ENCODE data around the gene IPMK.
"Not testable (repeated sequence)": the region's sequence is repeated elsewhere in the genome, so short reads cannot be mapped to it uniquely, and the experiment has no call there.

Gene IPMK

DNA sequence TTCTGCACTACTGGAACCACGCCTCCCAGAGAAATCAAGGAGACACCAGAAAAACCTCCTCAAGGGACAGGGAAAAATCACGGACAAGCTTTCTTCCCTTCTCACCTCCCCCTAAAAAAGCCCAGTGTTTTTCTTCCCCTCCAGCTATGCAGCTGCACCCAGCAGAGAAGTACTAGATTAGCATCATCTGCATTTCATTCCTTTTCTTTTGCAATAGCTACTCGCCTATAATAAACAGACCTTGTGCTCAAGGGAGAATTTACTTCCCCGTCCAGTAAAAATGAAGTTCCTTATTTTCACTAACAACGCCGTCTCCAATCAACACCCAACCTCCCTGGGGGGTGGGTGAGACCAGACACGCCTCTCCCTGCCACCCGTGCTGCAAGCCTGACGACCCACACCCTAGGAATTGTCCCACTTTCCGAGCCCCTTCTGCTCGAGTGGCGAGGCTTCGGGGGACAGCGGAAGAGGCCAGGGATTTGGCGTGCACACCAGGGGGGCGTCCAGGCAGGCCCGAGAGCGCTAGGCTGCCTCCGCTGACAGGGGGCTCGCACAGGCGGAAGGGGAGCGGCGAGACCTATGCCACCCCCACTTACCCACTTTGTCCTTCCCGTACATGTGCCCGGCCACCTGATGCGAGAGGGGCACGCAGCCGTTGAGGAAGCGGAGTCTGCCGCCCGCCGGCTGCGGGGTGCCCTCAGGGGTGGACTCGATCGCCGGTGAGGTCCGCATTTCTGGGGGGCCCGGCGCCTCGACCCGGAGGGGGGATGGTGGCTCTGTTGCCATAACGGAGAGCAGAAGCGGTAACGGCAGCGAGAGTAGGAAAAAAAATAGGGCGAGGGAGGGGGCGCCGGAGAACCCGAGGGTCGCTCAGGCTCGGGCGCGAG, 625 bp downstream of the IPMK start:
- peak; percentile 20 for DNase-seq (ENCODE audit: low read depth)

DNA sequence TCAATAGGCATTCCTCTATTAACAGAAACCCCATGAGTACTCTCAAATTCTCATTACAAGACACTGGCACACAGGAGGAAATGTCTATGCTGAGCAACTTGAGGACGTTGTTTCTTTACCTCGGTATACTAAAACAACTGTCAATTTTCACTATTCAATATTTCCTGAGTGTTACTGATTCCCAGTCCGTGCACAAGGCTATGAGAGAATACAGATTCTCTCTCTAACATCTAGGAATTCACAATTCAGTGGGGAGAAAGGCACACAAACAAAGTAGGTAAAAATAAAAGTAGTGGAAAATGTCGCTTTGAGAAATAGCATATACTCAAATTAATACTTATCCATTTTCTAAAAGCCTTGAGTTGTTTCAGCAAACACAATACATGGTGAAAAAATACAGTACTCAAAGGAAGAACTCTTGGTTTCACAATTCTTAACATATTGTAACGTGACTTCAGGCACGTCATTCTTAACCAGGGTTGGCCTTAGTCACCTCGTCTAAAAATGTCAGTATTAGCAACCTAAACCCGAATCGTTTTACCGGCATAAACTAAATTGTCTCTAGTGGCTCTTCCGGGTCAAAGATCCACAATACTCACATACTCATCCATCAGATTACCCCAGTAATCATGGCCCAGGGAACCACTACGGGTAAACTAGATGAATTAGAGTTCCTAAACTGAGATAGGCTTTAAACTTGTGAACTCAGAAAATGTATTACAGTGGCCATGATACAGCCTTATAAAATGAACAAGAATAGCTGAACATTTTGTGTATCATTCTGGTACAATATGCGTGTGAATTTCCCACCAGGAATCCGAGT, 1.5 kb downstream of the IPMK start:
- DNase-seq (ENCODE audit: low read depth), result no peak

DNA sequence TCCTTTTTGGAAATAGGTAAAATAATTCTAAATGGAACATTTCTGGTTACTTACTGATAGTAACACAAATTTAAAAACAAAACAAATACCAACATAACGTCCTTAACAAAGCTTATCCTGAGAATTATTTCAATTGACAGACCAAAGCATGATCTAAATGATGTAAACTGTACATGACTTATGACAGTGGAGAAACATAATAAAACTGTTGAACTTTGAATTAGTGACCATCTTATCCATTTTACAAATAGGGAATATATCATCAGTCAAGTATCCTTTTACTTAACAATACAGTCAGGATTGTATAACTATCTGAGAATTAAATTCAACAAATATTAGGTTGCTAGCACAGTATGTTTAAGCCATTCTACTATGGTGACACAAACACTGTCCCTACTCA, 2.4 kb downstream of the IPMK start:
- no peak for DNase-seq (ENCODE audit: low read depth)

DNA sequence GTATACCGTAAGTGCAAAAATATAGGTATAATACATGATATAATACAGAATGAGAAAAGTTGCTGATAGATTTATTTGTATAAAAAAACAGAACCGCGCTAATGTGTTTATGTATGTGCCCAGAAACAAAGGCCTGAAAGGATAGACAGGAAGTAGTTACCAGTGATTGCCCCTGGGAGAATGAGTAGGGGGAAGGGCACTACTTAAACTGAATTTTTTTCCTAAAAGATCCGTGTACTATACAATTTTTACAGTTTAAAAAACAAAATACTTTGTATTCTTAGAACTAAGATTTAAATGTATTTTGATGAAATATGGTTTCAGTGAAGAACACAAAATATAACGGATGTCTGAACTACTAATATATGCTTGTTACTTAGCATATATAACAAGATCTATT, 2.9 kb downstream of the IPMK start:
- no peak for DNase-seq (ENCODE audit: low read depth)

DNA sequence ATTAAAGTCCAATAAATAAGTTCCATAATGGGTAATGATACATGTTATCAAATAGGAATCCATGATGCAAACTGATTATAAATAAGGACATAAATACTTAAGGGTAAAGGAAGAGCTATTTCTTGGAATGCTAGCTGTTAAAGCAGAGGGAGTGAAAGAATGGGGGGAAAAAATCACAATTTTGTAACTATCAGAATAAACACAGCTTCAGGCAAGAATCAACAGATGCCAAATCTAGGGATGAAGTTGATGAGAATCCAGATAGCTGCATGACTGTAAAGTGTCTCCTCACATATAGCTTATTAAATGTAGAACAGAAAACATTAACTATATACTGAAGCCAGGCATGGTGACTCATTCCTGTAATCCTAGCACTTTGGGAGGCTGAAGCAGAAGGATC, 4.9 kb downstream of the IPMK start:
- no peak for DNase-seq (ENCODE audit: low read depth)

DNA sequence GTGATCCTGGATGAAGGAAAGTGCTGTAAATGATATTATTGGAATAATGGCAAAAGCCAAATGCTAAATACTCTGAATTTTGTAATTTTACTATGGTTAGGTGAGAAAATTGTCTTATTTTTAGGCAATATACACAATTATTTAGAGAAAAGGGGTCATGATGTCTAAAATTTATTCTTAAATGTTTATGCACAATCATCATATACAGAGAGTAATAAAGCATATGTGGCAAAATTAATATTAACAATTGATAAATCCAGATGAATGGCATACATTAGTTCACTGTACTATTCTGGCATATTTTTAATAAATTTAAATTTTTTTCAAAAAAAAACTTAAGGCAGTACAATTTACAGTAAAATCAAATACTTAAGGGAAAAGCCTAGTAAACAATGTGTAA, 7.4 kb downstream of the IPMK start:
- no peak for DNase-seq (ENCODE audit: low read depth)

DNA sequence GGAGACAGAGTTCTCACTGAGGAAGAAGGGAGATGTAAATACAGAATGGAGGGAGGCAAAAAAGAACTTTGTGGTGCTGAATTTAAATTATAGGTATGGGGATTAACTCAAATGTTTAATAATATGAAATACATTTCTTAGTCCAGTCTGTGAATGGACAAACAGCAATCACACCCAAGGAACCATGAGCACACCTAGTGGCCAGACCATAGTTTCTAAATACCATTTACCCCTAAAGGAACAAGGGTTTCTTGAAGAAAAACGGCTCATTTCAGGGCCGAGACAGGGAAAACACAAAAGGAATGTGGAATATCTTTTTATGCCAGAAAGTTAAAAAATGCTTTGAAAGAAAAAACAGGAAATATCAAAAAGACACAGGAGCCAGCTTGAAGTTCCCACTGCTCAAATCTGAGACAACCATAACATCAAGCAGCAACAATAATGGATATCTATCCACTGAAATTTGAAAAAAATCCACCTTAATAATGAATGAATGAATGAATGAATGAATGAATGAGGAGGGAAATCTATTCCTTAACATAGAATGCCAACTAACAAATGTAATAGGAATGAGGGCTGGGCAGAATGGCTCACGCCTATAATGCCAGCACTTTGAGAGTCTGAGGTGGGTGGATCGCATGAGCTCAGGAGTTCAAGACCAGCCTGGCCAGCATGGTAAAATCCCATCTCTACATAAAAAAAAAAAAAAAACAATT, 8.6 kb downstream of the IPMK start:
- no peak for DNase-seq (ENCODE audit: low read depth)

DNA sequence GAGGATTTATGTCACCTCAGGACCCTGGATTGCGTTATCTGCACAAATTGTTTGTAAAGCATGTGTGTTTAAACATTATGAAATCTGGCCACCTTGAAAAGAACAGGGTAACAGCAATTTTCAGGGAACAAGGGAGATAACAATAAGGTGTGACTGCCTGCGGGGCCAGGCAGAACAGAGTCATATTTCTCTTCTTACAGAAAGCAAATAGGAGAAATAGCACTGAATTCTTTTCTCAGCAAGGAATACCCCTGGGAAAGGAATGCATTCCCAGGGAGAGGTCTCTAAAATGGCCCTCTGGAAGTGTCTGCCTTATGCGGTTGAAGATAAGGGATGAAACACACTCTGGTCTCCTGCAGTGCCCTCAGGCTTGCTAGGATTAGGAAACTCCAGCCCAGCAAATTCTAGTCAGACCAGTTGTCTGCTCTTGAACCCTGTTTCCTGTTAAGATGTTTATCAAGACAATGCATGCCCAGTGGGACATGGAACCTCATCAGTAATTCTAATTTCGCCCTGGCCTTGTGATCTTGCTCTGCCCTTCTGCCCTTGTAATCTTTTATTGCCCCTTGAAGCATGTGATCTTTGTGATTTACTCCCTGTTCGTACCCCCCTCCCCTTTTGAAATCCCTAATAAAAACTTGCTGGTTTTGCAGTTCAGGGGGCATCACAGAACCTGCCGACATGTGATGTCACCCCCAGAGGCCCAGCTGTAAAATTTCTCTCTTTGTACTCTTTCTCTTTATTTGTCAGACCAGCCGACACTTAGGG, 11.5 kb downstream of the IPMK start:
- DNase-seq (ENCODE audit: low read depth), result not testable (repeated sequence)

DNA sequence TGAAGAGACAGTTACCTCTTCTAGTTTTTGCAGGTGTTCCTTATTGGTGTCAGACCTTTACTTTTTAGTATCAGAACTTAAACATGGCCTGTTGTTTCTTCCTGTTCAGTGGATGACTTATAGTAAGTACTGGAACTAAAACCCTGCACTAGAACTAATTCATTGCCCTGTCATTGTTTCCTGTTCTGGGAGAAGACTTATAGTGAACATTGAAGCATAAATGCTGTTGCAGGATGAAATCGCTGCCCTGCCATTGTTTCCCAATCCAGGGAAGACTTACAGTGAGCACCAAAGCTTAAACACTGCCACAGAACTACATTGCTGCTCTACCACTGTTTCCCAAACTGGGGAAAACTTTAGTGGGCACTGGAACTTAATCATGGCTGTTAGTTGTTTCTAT, 13.1 kb downstream of the IPMK start:
- DNase-seq (ENCODE audit: low read depth), result no peak

DNA sequence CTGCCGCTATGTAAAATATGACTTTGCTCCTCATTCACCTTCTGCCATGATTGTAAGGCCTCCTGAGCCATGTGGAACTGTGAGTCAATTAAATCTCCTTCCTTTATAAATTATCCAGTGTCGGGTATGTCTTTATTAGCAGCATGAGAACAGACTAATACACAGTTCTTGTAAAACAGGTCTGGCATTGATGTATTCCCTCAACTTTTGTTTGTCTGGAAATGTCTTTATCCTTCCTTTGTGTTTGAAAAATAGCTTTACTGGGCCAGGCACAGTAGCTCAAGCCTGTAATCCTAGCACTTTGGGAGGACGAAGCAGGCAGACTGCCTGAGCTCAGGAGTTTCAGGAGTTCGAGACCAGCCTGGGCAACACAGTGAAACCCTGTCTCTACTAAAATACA, 14.5 kb downstream of the IPMK start:
- no peak for DNase-seq (ENCODE audit: low read depth)

DNA sequence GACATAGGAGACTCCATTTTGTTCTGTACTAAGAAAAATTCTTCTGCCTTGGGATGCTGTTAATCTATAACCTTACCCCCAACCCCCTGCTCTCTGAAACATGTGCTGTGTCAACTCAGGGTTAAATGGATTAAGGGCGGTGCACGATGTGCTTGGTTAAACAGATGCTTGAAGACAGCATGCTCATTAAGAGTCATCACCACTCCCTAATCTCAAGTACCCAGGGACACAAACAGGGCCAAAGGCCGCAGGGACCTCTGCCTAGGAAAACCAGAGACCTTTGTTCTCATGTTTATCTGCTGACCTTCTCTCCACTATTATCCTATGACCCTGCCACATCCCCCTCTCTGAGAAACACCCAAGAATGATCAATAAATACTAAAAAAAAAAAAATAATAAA, 23.0 kb downstream of the IPMK start:
- DNase-seq (ENCODE audit: low read depth), result not testable (repeated sequence)

DNA sequence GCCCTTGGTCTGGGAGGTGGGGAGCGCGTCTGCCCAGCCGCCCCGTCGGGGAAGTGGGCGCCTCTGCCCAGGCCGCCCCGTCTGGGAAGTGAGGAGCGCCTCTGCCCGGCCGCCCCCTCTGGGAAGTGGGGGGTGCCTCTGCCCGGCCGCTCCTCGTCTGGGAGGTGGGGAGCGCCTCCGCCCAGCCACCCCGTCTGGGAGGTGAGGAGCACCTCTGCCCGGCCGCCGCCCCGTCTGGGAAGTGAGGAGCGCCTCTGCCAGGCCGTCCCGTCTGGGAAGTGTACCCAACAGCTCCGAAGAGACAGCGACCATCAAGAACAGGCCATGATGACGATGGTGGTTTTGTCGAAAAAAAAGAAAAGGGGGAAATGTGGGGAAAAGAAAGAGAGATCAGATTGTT, 23.5 kb downstream of the IPMK start:
- not testable (repeated sequence) for DNase-seq (ENCODE audit: low read depth)

DNA sequence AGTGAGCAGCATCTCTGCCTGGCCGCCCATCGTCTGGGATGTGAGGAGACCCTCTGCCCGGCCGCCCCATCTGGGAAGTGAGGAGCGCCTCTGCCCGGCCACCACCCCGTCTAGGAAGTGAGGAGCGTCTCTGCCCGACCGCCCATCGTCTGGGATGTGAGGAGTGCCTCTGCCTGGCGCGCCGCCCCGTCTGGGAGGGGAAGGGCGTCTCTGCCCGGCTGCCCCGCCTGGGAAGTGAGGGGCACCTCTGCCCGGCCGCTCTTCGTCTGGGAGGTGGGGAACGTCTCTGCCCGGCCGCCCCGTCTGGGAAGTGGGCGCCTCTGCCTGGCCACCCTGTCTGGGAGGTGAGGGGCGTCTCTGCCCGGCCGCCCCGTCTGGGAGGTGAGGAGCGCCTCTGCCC, 23.9 kb downstream of the IPMK start:
- DNase-seq (ENCODE audit: low read depth), result not testable (repeated sequence)

DNA sequence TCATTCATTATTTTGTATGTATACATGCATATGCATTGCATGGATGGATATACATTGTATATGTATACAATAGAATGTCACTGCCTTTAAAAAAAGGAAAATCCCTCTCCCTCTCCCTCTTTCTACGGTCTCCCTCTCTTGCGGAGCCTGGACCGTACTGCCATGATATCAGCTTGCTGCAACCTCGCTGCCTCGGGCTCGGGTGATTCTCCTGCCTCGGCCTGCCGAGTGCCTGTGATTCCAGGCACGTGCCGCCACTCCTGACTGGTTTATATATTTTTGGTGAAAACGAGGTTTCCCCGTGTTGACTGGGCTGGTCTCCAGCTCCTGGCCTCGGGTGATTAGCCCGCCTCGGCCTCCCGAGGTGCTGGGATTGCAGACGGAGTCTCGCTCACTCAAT, 24.4 kb downstream of the IPMK start:
- no peak for DNase-seq (ENCODE audit: low read depth)

DNA sequence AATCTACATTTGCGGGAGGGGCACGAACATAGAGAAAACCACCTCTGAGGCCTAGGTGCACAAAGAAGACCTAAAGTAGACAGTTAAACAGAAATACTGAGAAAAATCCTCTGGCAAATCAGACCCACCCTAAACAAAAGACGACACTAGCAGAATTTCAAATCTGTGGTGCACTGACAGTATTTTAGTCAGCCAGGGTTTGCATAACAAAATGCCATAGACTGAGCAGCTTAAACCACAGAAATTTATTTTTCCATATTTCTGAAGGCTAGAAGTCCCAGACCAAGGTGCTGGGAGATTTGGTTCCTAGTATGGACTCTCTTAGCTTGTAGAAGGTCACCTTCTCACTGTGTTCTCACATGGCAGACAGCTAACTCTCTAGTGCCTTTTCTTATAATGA, 26.3 kb downstream of the IPMK start:
- DNase-seq (ENCODE audit: low read depth), result no peak

DNA sequence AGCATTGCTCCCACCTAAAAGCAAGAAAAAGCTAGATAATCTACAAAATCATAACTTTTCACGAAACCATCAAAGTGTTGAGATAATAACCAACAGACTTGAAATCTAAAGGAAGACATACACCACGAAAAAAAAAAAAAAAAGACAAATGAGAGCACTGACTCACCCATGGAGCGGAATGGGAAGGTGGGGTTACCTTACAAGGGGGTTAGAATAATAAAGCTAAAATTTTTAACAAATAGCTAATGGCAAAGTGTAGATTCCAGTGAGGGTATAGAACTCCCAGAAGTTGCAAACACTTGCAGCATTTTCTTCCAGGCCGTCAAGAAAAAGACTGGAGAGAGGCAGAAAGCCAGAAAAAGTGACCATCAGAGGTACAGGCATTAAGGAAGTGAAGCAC, 27.2 kb downstream of the IPMK start:
- DNase-seq (ENCODE audit: low read depth), result no peak

DNA sequence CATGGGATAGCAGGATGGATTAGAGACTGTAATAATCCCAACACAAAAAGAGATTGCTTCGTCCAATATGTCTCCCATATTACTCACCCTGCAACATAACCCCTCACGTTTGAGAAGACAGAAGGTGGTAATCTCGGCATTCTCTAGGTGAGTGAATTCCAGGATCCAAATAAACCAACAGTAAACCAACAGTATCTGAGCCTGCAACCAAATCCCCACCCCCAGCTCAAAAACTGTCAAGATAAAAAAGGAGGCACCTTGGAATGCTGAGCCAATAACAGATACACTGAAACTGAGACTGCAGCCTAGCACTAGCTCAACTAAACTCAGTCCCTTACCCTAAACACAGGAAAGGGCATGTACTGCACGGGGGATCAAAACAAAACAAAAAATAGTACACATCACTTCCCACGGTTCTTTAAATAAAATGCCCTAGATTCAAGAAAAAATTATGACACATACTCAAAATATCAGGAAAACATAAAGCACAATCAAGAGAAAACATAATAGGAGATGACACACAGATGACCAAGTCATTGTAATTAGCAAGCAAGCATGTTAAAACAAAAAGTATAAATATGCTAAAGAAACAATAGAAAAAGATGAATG, 28.0 kb downstream of the IPMK start:
- no peak for DNase-seq (ENCODE audit: low read depth)

DNA sequence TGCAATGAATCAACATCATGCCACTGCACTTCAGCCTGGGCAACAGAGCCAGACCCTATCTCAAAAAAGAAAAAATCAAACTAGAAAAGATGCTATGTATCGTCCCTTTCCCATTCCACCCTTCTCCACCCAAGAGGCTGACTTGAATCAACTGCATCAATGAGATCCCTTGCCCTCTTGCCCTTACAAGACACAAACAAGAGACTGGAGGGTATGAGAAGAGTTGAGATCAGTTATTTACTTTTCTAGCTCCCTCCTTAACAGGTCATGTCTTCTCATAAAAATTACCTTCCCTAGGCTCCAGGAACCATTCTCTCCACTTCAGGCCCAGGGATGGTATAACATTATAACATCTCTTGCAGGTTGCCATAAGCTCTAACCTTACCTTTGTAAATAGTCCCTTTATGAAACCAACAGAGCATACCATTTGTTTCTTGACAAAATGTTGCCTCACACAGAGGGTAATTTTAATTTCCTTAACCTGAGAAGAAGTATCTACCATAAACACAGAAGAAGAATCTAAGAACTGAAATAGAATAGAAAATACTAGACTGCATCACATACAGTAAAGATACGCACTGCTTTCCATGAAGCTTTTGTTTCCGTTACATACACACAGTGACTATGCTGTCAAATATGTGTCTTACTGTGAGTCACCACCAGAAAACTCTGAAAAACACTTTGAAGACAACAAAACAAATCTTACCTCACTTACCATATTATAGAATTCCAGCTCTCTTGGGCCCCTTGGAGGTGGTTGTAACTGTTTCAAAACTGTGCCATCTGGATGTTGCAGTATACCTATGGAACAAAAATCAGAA, 30.5 kb downstream of the IPMK start:
- DNase-seq (ENCODE audit: low read depth), result no peak

DNA sequence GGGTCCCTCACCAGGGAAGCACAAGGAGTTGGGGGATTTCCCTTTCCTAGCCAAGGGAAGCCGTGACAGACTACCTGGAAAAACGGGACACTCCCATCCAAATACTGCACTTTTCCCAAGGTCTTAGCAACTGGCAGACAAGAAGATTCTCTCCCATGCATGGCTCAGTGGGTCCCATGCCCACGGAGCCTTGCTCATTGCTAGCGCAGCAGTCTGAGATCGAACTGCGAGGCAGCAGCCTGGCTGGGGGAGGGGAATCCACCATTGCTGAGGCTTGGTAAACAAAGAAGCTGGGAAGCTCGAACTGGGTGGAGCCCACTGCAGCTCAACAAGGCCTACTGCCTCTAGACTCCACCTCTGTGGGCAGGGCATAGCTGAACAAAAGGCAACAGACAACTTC, 37.8 kb downstream of the IPMK start:
- not testable (repeated sequence) for DNase-seq (ENCODE audit: low read depth)

DNA sequence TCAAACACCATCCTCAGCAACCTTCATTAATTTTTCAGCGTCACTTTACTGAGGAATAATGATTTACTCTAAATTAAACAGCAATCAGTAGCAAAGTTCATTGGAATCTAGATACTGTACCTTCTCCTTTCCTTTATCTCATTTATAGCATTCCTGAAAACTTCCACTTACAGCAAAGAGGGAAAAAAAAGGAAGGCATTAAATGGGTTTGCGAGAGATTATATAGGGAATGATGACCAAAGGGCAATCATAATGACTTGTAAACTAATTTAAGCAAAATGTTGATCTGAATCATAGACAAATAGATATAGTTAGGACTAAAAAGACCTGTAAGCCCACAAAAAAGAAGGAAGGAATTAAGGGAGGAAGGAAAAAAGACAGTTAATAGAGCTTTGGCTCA, 42.0 kb downstream of the IPMK start:
- DNase-seq (ENCODE audit: low read depth), result no peak
